Stimulated activated CD8-positive, alpha-beta memory T cell treated with anti-CD3 and anti-CD28 coated beads, Interleukin-2, amount 100 ng/mL, for 1 hour (primary cell): Measurements from ENCODE around the gene PREX1.
A peak's percentile ranks its signal among the peaks of the same experiment; 100 is the strongest.
"Not testable (repeated sequence)": the region's sequence is repeated elsewhere in the genome, so short reads cannot be mapped to it uniquely, and the experiment has no call there.

Source experiments
- DNase-seq, 2 donors: peaks; one replicate each; pipeline ENCODE4 v3.0.0-alpha.2; 2020; ENCODE audit warnings: low read depth in 2 of 2

PREX1 gene, protein sequence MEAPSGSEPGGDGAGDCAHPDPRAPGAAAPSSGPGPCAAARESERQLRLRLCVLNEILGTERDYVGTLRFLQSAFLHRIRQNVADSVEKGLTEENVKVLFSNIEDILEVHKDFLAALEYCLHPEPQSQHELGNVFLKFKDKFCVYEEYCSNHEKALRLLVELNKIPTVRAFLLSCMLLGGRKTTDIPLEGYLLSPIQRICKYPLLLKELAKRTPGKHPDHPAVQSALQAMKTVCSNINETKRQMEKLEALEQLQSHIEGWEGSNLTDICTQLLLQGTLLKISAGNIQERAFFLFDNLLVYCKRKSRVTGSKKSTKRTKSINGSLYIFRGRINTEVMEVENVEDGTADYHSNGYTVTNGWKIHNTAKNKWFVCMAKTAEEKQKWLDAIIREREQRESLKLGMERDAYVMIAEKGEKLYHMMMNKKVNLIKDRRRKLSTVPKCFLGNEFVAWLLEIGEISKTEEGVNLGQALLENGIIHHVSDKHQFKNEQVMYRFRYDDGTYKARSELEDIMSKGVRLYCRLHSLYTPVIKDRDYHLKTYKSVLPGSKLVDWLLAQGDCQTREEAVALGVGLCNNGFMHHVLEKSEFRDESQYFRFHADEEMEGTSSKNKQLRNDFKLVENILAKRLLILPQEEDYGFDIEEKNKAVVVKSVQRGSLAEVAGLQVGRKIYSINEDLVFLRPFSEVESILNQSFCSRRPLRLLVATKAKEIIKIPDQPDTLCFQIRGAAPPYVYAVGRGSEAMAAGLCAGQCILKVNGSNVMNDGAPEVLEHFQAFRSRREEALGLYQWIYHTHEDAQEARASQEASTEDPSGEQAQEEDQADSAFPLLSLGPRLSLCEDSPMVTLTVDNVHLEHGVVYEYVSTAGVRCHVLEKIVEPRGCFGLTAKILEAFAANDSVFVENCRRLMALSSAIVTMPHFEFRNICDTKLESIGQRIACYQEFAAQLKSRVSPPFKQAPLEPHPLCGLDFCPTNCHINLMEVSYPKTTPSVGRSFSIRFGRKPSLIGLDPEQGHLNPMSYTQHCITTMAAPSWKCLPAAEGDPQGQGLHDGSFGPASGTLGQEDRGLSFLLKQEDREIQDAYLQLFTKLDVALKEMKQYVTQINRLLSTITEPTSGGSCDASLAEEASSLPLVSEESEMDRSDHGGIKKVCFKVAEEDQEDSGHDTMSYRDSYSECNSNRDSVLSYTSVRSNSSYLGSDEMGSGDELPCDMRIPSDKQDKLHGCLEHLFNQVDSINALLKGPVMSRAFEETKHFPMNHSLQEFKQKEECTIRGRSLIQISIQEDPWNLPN (N-terminal part only)

DNA sequence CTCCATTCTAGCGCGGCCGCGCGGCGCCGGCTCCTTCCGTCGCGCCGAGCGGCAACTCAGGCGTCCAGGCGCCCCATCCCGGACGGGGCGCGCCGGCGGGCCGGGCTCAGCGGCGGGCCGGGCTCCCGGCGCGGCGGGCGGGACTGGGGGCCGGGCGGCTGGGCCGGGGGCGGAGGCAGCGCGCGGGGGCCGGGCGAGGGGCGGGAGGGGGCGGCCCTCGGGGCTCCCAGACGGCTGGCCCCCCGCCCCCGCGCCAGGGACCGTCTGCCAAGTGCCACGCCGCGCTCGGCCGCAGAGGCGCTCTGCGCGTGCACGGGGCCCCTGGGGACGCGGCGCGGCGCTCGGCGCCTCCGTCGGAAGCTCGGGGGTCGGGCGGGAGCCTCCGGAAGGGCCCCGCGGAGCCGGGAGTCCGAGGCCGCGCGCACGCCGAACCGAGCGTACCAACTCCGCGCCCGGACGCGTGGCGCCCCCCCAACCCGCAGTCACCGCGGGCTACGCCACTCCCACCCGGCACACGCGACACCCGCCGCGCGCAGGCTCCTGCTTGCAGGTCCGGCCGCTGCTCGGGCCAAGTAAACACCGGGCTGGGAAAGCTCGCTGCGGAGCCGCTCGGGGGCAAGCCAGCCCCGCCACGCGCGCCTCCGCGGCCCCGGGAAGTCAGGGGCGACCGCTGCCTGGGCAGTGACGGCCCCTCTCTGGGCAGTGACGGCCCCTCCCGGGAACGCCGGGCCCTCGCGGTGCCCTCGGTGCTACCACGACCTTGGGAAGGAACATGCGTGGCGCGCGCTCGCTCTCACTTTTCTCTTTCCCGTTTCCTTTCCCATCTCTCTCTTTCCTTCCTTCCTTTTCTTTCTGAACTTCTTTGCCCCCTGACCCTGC, at the start of gene PREX1:
TSS of gene PREX1 (minus strand) at position 145 of the 879 bp plus-strand sequence. CDS start at position 6, 139 bp downstream.
- DNase-seq: peak; percentile 68 to 79

DNA sequence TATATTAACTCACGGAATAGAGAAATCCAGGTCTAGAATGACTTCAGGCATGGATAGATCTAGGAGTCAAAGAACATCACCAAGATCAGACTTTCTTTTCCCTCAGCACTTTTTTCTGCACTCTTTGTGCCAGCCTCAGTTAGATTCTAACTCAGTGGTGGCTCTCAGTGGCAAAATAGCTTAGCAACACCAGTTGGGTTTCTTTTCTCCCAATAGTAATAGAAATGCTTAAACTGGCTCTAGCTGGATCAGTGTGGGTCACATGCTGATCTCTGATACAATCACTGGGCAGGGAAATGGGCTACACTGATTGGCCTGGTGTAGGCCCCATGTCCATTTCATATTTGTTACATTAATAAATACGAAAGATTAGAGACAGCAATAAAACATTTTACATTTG, 49.5 kb upstream of the PREX1 start:
- no peak for DNase-seq

DNA sequence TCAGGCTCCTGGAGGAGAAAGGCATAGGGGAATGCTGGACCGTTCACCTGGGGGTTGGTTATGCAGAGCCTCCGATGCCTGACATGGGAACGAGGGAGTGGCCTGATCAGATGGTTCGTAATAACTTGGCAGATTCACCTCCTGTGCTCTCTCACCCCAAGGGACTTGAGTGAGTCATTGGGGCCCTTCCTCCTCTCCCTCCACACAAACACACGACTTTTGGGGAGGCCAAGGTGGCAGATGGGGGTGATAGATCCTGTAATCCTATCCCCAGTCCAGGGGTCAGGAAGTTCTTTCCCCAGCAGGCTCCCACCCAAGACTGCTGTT, 48.1 kb upstream of the PREX1 start:
- DNase-seq: no peak

DNA sequence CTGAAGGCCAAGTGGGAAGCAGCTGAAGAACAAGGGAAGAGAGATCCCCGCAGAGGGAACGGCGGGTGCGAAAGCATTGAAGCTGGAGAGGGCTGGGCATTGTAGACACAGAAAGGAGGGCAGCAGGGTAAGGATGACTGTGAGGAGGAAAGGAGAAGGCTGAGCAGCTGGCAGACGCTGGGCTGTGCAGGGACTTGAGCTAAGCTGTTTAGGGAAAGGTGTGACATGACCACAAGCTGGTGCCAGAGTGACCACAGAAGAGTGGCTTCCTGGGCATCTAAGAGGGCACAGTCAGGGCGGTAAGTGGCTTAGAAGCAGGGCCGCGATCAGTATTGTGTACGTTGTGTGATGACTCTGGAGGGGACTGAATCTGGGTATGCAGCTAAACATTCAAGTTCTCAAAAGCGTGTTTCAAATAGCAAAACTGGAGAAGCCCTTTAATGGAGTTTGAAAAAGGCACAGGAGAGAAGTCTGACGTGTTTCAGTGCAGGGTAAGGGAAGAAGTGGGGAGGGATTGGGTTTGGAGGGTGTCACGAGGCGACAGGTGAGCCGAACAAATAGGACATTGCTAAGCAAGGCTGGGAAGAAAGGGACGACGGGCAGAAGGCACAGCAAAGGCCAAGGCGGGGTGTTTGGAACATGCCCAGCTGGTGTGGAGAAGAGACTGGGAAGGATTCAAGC, 47.6 kb upstream of the PREX1 start:
- DNase-seq: no peak

DNA sequence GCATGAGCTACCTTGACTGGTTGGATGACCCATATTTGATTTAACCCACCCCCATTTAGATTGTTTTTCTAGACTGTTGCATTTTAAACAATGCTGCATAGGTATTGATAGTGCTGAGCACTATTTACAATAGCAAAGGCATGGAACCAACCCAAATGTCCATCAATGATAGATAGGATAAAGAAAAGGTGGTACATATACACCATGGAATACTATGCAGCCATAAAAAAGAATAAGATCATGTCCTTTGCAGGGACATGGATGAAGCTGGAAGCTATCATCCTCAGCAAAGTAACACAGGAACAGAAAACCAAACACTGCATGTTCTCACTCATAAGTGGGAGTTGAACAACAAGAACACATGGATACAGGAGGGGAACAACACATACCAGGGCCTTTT, 41.6 kb upstream of the PREX1 start:
- DNase-seq: not testable (repeated sequence)

DNA sequence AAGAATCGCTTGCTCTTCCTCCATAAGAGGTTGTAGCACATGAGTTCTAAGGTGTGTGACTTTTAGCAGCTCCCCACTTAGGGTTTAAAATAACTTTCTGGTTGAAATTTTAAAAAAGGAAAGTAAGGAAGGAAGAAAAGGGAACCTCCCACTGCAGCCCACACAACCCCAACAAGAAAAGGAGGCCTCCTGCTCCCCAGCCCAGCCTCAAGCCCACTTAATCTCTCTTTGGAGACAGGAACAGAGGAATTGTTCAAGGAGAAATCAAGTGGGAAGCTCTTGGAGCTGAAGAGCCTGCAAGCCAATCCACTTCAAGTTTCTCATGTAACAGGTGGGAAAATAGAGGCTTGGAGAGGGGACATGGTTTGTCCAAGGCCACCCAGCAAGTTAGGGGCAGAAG, 39.1 kb upstream of the PREX1 start:
- DNase-seq: no peak

DNA sequence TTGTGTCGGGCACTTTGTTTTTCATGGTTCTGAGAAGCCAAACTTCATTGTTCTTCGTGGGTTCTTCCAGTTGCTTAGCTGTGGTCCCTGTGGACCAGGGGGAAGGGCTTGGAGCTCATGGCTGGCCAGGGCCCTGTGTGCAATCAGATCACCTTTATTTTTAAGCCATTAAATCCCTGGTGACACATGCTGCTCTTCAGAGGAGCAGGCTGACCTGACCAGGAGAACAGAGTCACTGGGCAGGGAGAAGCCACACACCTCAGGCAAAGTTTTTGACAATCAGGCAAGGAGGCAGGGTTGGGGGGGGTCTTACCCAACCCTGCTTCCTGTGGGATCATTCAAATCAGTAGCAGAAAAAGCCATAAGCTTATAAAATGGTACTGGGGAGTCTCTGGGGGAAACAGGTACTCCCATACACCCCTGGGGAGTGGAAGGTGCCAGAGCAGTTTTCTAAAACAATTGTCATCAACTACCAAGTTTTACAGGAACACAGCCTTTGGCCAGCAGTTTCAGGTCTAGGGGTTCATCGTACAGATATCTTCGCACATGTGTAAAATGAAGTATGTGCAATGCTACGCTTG, 37.0 kb upstream of the PREX1 start:
- DNase-seq: no peak

DNA sequence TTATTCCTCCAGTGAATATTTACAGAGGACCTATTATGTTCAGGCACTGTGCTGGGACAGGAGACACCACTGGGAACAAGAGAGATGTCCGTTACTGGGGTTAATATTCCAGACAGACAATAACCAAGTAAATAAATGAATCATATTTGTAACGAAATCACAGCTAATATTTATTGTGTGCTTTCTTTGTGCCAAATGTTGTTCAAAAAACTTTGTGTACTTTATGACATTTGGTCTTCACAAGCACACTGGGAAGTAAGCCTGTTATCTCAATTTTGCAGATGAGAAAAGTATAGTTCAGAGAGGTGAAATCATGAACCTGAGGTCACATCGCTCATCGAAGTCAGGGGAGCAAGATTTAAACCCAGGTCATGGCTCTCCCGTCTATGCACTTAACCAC, 36.5 kb upstream of the PREX1 start:
- no peak for DNase-seq

DNA sequence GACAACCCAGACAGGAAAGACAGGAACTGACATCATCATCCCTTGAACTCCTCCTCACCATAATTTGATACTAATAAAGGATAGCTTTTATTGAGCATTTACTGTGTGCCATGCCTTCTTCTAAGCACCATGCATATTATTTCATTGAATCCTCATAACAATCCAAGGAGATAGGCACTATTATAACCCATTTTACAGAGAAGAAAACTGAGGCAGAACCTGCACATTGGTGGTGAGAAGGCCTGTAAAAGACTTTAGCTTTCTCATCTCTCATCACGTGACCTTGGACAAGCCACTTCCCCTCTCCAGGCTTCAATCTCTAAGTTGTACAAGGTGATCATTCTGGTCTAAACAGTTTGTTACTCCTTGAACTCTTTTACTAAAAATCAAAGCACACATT, 34.5 kb upstream of the PREX1 start:
- no peak for DNase-seq

DNA sequence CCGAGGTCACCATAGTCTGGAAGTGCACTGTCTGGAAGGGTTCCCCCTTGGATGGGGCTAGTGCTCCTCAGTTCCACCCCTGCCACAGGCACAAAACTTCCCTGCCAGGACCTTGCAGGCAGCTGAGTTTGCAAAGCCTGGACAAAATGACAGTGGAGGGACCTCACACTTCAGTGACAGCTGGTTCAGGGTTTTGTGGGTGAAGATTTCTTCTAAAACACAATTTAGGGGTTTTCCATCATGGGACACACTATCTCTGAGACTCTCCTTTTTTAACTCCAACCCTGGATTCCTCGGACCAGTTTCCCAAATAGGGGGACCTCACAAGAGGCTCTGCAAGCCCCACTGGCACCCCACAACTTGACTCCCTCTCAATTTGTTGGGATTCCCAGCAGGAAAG, 33.6 kb upstream of the PREX1 start:
- DNase-seq: no peak

DNA sequence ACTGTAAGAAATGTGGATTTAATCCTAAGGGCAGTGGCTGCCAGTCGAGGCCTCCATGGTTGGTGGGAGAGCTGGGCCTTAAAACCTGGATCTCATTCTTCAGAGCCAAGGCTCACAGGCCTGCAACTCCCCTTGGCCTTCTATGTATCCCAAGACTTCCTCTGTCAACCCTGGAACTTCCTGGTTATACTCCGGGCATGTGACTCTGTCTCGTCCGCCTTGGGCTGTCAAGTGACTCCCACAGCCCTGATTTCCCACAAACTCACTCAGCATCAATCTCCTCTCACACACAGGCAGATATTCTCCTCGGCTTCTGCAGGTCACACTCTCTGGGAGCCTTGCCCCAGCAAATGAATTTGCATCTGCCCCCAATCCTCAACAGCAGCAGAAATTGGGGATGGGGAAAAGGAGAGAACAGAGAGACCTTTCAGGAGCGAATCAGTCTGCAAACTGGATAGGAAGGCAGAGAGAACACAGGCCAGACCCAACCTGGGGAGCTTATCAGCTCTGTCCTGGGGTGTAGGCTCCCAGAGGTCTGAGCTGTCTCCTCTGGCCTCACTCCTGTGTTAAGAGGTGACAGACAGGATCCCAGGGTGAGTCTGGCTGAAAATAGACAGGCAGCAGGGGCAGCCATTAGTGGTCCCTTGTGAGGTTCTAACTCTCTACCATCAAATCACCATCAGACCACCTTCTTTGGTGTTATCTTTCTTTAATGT, 30.4 kb upstream of the PREX1 start:
- no peak for DNase-seq

DNA sequence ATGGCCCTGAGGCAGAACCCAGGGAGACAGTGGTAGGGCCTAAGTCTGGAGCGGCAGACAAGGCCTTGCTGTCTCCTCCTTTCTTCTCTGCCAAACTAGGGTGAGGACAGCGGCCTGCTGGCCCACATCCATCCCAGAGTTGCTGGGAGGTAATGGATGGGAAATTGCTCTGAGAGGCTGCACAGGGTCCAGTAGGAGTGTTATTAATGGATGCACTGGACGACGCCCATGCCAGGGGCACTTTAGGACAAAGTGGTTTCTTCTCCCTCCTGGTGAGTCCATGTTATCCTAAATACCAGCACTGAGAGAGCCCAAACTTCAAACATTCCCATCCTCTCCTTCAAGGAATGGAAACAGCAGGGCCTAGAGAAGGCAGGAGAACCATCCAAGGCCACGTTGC, 28.3 kb upstream of the PREX1 start:
- no peak for DNase-seq

DNA sequence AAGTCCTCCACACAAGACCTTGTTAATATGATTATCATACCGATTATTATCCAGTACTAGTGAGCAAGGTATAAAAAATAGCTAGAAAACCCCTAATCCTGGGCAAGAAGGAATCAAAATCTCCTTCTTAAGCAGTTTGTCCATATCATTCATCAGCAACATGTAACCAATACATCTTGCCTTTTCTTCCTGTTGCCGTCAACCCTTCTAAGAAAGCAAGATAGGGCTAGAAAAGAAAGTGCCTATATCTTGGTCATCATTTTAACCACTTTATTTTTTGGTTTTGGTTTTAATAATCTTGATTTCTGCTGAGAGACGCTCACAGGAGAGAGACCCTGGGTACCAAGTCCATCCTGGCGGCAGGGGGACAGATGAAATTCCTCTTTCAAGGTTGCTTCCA, 27.2 kb upstream of the PREX1 start:
- no peak for DNase-seq

DNA sequence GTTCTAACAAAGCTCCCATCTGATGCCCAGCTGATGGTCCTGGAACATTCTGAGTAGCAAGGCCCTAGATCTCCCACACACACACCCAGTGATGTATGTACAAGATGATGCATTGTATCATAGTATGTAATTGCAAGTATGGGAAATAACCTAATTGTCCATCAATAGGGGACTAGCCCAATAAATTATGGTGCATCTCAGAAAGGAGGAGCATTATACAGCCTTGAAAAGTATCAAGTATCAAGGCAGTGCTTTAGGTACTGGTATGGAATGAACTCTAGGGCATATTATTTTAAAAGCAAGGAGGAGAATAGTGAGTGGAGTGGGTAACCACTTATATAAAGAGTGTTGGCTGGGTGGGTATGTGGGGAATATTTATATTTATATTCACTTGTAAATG, 24.8 kb upstream of the PREX1 start:
- no peak for DNase-seq

DNA sequence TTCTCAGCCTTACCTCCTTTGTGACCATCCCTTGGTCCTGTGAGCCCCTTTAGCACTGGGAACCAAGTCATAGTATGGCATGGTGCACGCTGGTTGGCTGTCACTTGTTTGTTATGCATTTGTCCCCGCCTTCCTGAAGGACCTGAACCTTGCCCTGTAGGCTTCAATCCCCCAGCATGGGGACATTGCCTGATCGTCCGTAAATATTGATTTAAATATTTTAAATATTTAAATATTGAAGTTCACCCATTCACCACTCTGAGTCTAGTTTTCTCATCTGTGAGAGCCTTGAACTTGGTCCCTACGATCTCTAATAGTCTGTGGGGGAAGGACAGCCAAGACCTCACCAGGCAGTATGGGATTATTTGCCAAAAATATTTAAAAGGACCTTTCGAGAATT, 23.8 kb upstream of the PREX1 start:
- no peak for DNase-seq

DNA sequence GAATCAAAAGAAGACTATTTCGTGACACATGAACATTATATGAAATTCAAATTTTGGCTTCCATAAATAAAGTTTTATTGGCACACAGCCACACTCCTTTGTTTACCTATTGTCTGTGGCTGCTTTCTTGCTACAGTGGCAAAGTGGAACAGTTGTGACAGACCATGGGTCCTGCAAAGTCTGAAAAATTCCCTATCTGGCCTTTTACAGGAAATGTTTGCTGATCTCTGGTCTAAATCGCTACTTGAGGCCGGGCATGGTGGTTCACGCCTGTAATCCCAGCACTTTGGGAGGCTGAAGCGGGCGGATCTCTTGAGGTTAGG, 23.1 kb upstream of the PREX1 start:
- no peak for DNase-seq

DNA sequence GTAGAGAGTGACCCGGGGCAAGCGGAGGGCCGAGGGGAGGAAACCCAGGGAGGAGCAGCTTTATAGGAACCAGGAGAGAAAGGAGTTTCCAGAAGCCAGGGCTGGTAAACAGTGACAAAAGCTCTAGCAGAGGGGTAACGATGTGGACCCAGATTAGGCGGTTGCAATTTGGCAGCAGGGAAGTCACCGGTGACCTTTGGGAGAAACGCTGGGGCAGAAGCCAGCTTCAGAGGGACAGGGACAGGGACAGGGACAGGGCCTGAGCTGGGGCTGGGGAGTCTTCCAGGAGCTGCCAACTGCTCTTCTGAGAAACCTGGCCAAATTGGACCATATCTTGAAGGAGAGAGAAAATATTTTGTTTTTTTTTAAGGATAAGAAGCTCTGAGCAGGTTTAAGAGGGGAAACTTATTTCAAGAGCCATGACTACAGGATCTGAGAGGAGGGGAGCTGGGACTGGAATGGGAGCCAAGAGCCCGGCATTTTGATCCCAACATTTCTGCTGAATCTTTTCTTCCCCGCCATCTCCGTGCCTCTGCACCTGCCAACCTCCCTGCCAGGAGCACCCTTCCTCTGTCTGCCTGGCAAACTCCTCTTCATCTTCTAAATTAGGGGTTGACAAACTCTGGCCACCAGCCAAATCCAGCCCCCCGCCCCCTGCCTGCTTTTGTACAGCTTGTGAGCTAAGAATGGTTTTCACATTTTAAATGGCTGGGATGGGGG, 22.6 kb upstream of the PREX1 start:
- DNase-seq: no peak

DNA sequence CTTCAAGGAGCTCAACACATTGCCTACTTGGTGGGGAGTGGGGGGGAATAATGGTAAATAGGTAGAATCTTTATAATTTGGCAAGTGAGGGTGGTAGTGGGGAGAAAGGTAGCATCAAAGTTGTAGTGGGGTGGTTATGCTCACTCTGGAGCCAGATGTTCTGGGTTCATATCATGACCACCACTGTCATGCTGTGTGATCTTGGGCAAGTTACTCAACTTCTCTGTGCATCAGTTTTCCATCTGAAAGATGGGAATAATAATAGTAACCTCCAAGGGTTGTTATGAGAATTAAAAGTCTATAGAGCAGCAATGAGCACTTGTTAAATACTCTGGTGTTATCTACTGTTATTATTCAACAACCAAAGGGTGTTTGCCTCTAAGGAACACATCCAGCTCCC, 22.0 kb upstream of the PREX1 start:
- no peak for DNase-seq

DNA sequence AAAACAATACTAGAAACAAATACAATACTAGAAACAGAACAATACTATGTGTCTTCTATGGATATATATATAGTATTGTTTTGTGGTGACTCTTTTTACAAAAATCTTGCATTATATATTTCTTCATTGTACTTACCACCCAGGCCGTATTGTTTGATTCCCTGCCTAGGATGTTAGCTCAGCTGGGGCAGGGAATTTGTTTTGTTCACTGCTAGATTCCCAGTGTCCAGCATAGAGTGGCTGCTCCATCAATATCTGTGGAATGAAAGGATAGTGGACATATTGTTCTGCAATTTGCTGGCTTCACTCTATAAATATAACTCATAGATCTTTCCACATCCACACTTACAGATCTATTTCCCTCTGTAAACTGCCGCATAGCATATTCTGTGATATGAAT, 21.5 kb upstream of the PREX1 start:
- no peak for DNase-seq
